Astrocyte of the cerebellum (primary cell): ENCODE measurements around the gene SH3YL1.

ENCODE experiments used
- DNase-seq: peaks from one replicate; pipeline ENCODE4 v3.0.0-alpha.2; 2011; ENCODE audit warnings: low read depth
- H3K4me3 ChIP-seq: 2 replicates; pipeline ENCODE4 v1.5.1; 2011; ENCODE audit warnings: mild to moderate bottlenecking, low read depth, low read length, moderate library complexity
- in situ Hi-C: cut with HindIII; loops from 2 replicates; pipeline ENCODE4 v1.10.0; 2017; ENCODE audit warnings: low sequenced_read_pairs
- TF ChIP-seq, protein P1 (sequence below): IDR thresholded peaks from 2 replicates; pipeline ENCODE4 v1.5.1; 2012; ENCODE audit warnings: low read length, low read depth, moderate library complexity, mild to moderate bottlenecking; ENCODE audit errors: missing control alignments

Gene SH3YL1

DNA sequence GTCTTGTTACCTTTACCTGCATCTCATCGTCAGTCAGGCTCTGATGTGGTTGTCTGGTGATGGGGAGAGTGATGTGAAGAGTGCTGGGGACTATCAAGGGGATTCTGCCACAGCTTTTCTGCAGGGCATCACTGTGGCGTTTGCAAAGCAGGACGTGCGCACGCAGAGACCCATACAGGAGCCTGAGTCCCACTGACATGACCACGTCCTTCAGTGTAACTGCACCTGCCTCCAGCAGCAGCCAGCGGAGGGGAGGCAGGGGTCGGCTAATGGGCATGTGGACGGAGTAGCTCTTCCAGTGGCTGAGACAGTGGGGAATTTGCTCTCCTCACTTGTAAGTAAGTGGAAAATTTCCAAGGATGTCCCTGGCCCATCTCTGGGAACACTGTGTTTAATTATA lies 17.5 kb upstream of the SH3YL1 start:
- in situ Hi-C loops, result no loop called here
- TF ChIP-seq, protein P1, sequence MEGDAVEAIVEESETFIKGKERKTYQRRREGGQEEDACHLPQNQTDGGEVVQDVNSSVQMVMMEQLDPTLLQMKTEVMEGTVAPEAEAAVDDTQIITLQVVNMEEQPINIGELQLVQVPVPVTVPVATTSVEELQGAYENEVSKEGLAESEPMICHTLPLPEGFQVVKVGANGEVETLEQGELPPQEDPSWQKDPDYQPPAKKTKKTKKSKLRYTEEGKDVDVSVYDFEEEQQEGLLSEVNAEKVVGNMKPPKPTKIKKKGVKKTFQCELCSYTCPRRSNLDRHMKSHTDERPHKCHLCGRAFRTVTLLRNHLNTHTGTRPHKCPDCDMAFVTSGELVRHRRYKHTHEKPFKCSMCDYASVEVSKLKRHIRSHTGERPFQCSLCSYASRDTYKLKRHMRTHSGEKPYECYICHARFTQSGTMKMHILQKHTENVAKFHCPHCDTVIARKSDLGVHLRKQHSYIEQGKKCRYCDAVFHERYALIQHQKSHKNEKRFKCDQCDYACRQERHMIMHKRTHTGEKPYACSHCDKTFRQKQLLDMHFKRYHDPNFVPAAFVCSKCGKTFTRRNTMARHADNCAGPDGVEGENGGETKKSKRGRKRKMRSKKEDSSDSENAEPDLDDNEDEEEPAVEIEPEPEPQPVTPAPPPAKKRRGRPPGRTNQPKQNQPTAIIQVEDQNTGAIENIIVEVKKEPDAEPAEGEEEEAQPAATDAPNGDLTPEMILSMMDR, result no peak

DNA sequence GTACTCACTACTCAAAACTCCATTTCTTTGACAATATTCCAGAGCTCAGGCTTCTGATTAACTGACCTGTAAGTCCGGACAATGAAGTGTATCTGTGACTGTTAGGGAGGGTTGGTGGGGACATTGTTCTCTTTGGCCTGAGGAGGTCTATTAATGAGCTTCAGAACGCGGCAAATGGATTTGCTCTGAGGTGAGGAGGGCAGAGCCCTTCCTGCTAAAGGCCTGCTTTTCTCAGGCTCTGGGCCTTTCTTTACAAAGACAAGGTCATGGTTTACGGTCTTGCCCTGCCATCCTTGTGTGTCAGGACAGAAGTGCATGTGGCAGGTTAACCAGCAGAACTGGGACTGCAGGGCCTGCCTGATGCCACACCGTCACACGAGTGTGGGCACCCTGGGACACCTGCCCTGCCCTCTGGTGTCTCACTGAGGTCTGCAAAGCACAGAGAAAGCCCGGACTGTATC lies 16.8 kb upstream of the SH3YL1 start:
- DNase-seq, result no peak
- in situ Hi-C loops, result no loop called here
- H3K4me3 ChIP-seq, result no peak overlapping the region
- TF ChIP-seq, protein P1, result no peak

More for the DNA sequence above, 17.5 kb upstream of the SH3YL1 start:
- no peak overlapping the region for H3K4me3 ChIP-seq
- DNase-seq, result no peak

DNA sequence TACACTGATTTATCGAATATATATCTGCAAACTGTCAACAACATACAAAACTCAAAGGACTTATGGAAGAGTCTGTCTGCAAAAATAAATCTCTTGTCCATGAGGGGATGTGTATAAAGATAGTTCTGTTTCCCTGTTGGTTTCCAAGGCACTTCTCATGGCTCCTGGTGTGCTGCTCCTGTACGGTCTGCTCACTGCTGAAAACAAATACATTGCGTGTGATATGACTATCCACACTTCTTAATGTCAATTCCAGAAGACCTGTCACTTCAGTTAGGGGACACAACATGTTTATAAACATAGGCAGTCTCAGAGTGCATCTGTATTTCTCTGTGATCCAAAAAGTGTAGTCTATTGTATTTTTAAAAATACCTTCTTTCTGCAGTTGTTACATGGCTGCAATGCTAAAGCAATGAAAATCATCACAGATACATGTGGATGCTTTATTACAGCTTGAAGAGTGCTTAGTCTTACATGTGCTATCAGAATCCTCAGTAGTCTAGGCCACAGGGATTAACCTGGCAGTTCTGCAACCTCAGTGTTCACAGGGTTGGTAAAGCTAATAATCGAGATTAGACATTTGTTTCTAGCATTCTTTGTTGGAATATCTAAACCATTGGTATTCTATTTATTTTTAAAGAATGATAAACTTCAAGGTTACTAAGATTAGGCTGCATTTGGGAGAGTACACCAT lies 16.3 kb upstream of the SH3YL1 start:
- DNase-seq, result no peak
- no peak overlapping the region for H3K4me3 ChIP-seq
- TF ChIP-seq, protein P1, result no peak
- in situ Hi-C loops, result no loop called here

DNA sequence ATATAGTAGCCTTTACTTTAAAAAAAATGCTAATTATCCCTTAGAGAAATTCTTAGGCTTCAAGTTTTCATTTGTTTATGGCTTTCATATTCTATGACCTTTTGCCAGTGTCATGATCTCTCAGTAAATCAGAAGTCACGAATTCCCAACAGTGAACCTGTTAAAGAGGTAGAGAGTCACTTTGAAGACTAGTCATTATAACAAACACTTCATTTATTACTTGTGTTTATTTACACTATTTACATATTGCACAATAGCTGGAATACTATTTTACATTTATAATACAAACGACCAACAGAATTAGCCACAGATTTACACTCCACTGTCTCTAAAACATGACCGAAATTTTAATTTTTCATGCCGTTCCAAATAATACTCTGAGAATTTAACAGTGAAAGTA lies 15.5 kb upstream of the SH3YL1 start:
- no peak overlapping the region for H3K4me3 ChIP-seq
- TF ChIP-seq, protein P1, result no peak
- in situ Hi-C loops, result no loop called here
- no peak for DNase-seq

DNA sequence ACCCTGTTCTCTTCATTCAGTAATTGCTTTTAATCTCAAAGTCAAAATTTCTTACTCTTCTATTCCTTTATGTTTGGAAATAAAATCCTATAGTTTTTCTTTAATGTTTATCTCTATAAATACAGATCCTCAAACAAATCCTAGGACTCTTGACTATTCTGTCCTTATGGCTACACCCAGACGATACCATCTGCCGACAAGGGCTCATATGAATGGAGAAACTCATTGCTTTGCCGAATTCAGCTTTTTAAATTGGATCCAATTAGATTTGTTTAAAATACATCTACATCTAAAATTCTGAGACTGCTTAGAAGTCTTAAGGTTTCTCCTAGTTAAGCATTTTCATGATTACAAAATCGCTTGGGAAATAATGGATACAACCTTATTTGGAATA lies 15.1 kb upstream of the SH3YL1 start:
- TF ChIP-seq, protein P1, result no peak
- no peak overlapping the region for H3K4me3 ChIP-seq
- in situ Hi-C loops, result no loop called here
- no peak for DNase-seq

DNA sequence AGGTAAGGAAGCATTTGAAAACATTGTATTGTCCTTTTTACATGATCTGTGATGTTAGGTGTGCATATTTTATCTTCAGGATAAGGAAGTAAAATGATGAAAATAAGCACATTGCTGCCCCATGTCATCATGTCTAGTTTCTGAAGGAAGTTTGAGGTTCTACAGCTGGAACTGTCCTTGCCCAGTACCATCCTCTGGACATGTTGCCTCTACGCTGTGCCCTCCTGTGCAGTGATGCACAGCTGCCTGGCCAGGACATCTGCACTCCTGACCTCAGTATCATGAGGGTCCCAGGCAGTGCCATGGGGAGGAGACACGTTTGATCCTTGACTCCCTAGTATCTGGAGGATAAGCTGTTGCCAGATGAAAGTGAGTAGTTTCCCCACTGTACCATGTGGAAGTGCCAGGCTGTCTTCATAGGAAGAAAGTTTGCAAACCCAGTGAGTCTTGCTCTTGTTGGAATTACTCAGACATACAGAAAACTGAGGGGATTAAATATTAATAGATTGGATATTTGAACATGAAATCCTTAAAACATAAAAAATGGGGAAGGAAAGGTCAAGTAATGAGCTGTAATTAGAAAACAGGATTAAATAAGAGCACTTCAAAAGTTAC lies 14.6 kb upstream of the SH3YL1 start:
- H3K4me3 ChIP-seq, result no peak overlapping the region
- TF ChIP-seq, protein P1, result no peak
- in situ Hi-C loops, result no loop called here
- DNase-seq, result no peak
